ENCODE measurements around the gene ISOC2.

DNA sequence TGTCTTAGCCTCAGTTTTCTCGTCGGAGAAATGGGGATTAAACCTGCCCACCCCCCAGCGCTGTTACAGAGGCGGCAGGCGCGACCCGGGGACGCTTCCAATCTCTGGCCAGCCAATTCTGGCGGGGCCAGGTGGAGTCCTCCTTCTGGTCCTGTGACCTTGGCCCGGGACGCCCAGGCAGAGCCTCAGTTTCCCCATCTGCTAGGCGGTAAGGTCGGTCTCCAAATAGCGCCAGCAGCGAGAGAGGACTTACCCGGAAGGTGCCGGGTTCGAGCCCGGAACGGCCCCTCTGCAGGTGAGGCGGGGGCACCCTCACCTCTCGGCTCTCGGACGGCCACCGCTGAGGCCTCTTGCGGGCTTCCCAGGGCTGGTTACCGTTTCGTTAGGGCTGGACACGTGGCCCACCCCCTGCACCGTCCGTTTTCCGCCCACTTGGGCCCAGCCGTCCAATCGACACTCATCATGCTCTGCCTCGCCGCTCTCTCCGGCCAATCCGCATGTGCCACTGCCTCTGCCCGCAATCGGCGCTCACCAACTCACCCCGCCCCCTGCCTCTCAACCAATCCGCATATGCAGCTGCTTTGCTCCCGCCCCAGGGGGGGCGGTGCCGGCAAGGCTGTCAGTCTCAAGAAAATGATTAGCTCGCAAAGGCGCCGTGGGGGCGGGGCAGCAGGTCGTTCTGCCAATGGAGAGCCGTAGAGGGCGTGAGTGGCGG is at the start of gene ISOC2:
- TF ChIP-seq, protein P1, sequence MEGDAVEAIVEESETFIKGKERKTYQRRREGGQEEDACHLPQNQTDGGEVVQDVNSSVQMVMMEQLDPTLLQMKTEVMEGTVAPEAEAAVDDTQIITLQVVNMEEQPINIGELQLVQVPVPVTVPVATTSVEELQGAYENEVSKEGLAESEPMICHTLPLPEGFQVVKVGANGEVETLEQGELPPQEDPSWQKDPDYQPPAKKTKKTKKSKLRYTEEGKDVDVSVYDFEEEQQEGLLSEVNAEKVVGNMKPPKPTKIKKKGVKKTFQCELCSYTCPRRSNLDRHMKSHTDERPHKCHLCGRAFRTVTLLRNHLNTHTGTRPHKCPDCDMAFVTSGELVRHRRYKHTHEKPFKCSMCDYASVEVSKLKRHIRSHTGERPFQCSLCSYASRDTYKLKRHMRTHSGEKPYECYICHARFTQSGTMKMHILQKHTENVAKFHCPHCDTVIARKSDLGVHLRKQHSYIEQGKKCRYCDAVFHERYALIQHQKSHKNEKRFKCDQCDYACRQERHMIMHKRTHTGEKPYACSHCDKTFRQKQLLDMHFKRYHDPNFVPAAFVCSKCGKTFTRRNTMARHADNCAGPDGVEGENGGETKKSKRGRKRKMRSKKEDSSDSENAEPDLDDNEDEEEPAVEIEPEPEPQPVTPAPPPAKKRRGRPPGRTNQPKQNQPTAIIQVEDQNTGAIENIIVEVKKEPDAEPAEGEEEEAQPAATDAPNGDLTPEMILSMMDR (IDR thresholded peaks at IDR 0.05) = no peak
- TF ChIP-seq EZH2 (IDR thresholded peaks at IDR 0.05) (no peak), EZH2phosphoT487 (IDR thresholded peaks at IDR 0.05) (no peak)
